WTC11 (cell line): ENCODE results near the gene AIG1. TPM values are rescaled to one million over a fixed set of nuclear protein-coding genes. Genes with fewer than 3 reads are reported as not detected.

Experiments used
- ATAC-seq: fragments of 200-7000 bp; cut with Tn5 transposase; 2 replicates; pipeline ENCODE4 v1.10.0; 2021; ENCODE audit warnings: mild to moderate bottlenecking, moderate library complexity
- CTCF ChIA-PET: fragments of 300-600 bp; sonication (Branson Sonifier 250); formaldehyde crosslinking; loops from one replicate; lab custom pipeline; 2021; ENCODE audit warnings: antibody characterized with exemption; lab: Charles Lee
- POLR2A ChIA-PET: fragments of 350-600 bp; sonication (Branson Sonifier 250); formaldehyde crosslinking; loops from one replicate; lab custom pipeline; 2021; ENCODE audit warnings: antibody characterized with exemption; lab: Charles Lee
- DNase-seq: peaks from one replicate; pipeline ENCODE4 v3.0.0; 2021; ENCODE audit warnings: low spot score
- H3K27ac Mint-ChIP-seq: 2 replicates; pipeline ENCODE4 v1.8.0; 2021; ENCODE audit warnings: mixed read lengths
- H3K27me3 Mint-ChIP-seq: 2 replicates; pipeline ENCODE4 v1.8.0; 2021; ENCODE audit warnings: low read depth, mild to moderate bottlenecking, moderate library complexity, mixed read lengths
- H3K36me3 Mint-ChIP-seq: 2 replicates; pipeline ENCODE4 v1.8.0; 2021; ENCODE audit warnings: mixed read lengths
- H3K4me1 Mint-ChIP-seq: 2 replicates; pipeline ENCODE4 v1.8.0; 2022; ENCODE audit warnings: mixed read lengths
- H3K4me3 Mint-ChIP-seq: 2 replicates; pipeline ENCODE4 v1.8.0; 2021; ENCODE audit warnings: mild to moderate bottlenecking, moderate library complexity, mixed read lengths
- H3K9me3 Mint-ChIP-seq: 2 replicates; pipeline ENCODE4 v1.8.0; 2021; ENCODE audit warnings: mixed read lengths
- CREB1 ChIP-seq: sonication (generic); formaldehyde crosslinking; IDR thresholded peaks from 2 replicates; pipeline ENCODE4 v1.8.0; 2023; ENCODE audit warnings: mild to moderate bottlenecking, missing genetic modification reagents
- CREM ChIP-seq: sonication (generic); formaldehyde crosslinking; IDR thresholded peaks from 2 replicates; pipeline ENCODE4 v1.8.1; 2022; ENCODE audit warnings: mild to moderate bottlenecking, missing genetic modification reagents, moderate library complexity
- NFATC4 ChIP-seq: fragments of 250-450 bp; sonication (Bioruptor Pico); IDR thresholded peaks from 2 replicates; pipeline ENCODE4 v1.9.0; 2021; ENCODE audit warnings: mild to moderate bottlenecking
- NR1H2 ChIP-seq: sonication (generic); formaldehyde crosslinking; IDR thresholded peaks from 2 replicates; pipeline ENCODE4 v1.9.0; 2021; ENCODE audit warnings: mild to moderate bottlenecking, moderate library complexity, missing genetic modification reagents
- SOX15 ChIP-seq: fragments of 250-450 bp; sonication (Bioruptor Pico); IDR thresholded peaks from 2 replicates; pipeline ENCODE4 v1.9.0; 2021; ENCODE audit warnings: mild to moderate bottlenecking
- TP53 ChIP-seq: sonication (generic); formaldehyde crosslinking; IDR thresholded peaks from 2 replicates; pipeline ENCODE4 v1.8.1; 2023; ENCODE audit warnings: mild to moderate bottlenecking, missing genetic modification reagents
- ZNF121 ChIP-seq: sonication (generic); formaldehyde crosslinking; IDR thresholded peaks from 2 replicates; pipeline ENCODE4 v1.8.0; 2023; ENCODE audit warnings: missing genetic modification reagents
- ZNF138 ChIP-seq: sonication (generic); formaldehyde crosslinking; conservative IDR thresholded peaks from 2 replicates; pipeline ENCODE4 v1.8.1; 2022; ENCODE audit warnings: mild to moderate bottlenecking, moderate library complexity, missing genetic modification reagents
- ZNF396 ChIP-seq: fragments of 250-450 bp; sonication (Bioruptor Pico); IDR thresholded peaks from 2 replicates; pipeline ENCODE4 v1.8.0; 2021; ENCODE audit warnings: mild to moderate bottlenecking, moderate library complexity, borderline replicate concordance
- ZNF423 ChIP-seq: fragments of 250-450 bp; sonication (Bioruptor Pico); IDR thresholded peaks from 2 replicates; pipeline ENCODE4 v2.1.2; 2022; ENCODE audit warnings: mild to moderate bottlenecking, moderate library complexity
- total RNA-seq: library from RNA; stranded (reverse); gene quantifications from 3 replicates; pipeline ENCODE4 v1.2.3, GENCODE V29; 2021
- TF ChIP-seq, protein P1 (sequence below): fragments of 200-600 bp; IDR thresholded peaks from 2 replicates; pipeline ENCODE4 v1.8.0; 2022; ENCODE audit warnings: antibody characterized with exemption
- TF ChIP-seq, protein P2 (sequence below): sonication (generic); formaldehyde crosslinking; IDR thresholded peaks from 2 replicates; pipeline ENCODE4 v1.8.1; 2023; ENCODE audit warnings: mild to moderate bottlenecking, missing genetic modification reagents, moderate library complexity
- TF ChIP-seq, protein P3 (sequence below): sonication (generic); formaldehyde crosslinking; IDR thresholded peaks from 2 replicates; pipeline ENCODE4 v1.8.1; 2022; ENCODE audit warnings: mild to moderate bottlenecking, missing genetic modification reagents, moderate library complexity, borderline replicate concordance
- TF ChIP-seq, protein P4 (sequence below): sonication (generic); formaldehyde crosslinking; IDR thresholded peaks from 2 replicates; pipeline ENCODE4 v1.8.0; 2022; ENCODE audit warnings: mild to moderate bottlenecking, missing genetic modification reagents
- TF ChIP-seq, protein P5 (sequence below): fragments of 250-450 bp; sonication (Bioruptor Pico); IDR thresholded peaks from 2 replicates; pipeline ENCODE4 v2.1.2; 2022; ENCODE audit warnings: mild to moderate bottlenecking, moderate library complexity
- TF ChIP-seq, protein P6 (sequence below): sonication (generic); formaldehyde crosslinking; conservative IDR thresholded peaks from 2 replicates; pipeline ENCODE4 v1.8.1; 2023; ENCODE audit warnings: mild to moderate bottlenecking, low read depth, missing genetic modification reagents, moderate library complexity

Gene AIG1
- total RNA-seq, 1 experiment from 2014 or later, result 38.8 TPM

DNA sequence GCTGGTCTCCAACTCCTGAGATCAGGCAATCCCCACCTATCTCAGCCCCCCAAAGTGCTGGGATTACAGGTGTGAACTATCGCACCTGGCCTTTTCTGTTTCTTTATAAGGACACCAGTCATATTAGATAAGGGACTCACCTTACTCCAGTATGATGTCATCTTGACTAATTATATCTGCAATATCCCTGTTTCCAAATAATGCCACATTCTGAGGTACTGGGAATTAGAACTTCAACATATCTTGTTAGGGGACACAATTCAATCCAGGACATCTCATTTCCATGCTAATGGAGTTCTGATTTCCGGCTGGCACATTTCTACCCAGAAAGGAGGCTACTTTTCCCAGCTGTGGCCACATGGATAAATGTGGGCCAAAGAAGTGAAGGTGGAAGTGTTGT lies 6.4 kb upstream of the AIG1 start (continued):
- TF ChIP-seq, protein P1, sequence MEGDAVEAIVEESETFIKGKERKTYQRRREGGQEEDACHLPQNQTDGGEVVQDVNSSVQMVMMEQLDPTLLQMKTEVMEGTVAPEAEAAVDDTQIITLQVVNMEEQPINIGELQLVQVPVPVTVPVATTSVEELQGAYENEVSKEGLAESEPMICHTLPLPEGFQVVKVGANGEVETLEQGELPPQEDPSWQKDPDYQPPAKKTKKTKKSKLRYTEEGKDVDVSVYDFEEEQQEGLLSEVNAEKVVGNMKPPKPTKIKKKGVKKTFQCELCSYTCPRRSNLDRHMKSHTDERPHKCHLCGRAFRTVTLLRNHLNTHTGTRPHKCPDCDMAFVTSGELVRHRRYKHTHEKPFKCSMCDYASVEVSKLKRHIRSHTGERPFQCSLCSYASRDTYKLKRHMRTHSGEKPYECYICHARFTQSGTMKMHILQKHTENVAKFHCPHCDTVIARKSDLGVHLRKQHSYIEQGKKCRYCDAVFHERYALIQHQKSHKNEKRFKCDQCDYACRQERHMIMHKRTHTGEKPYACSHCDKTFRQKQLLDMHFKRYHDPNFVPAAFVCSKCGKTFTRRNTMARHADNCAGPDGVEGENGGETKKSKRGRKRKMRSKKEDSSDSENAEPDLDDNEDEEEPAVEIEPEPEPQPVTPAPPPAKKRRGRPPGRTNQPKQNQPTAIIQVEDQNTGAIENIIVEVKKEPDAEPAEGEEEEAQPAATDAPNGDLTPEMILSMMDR, result no peak
- no peak for TF ChIP-seq ZNF396
- no peak for TF ChIP-seq ZNF138 (CRISPR knock-in tag)
- TF ChIP-seq, protein P2, sequence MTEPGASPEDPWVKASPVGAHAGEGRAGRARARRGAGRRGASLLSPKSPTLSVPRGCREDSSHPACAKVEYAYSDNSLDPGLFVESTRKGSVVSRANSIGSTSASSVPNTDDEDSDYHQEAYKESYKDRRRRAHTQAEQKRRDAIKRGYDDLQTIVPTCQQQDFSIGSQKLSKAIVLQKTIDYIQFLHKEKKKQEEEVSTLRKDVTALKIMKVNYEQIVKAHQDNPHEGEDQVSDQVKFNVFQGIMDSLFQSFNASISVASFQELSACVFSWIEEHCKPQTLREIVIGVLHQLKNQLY (CRISPR knock-in tag), result no peak
- TF ChIP-seq NR1H2 (CRISPR knock-in tag), result no peak
- TF ChIP-seq, protein P3, sequence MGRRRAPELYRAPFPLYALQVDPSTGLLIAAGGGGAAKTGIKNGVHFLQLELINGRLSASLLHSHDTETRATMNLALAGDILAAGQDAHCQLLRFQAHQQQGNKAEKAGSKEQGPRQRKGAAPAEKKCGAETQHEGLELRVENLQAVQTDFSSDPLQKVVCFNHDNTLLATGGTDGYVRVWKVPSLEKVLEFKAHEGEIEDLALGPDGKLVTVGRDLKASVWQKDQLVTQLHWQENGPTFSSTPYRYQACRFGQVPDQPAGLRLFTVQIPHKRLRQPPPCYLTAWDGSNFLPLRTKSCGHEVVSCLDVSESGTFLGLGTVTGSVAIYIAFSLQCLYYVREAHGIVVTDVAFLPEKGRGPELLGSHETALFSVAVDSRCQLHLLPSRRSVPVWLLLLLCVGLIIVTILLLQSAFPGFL (CRISPR knock-in tag), result no peak

DNA sequence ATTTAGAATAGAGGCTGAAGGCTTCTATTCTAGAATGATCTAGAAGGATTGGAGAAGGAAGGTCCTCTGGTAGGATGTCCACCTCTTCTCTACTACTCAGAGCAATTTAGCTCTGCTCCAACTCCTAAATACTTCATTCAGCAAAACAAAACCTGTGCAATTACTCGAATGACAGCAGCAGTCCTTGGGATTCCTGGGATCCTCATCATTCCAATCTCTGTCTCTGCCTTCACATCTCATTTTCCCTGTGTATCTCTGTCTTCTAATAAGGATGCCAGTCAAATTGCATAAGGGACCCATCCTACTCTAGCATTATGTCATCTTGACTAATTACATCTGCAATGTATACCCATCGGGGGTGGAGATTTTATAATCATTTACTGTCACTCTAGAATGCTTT lies 5.5 kb upstream of the AIG1 start:
- no peak for DNase-seq
- Mint-ChIP-seq H3K27ac (no peak overlapping the region), H3K4me3 (no peak overlapping the region), H3K36me3 (no peaks in the 10 kb centered on the region), H3K4me1 (peaks cover 40% of the 10 kb centered on the region)
- POLR2A ChIA-PET, result no interaction called here
- peak; percentile 24; the same call in 1 of the 2 replicates for ATAC-seq
- CTCF ChIA-PET, result no interaction called here
- TF ChIP-seq, protein P4, sequence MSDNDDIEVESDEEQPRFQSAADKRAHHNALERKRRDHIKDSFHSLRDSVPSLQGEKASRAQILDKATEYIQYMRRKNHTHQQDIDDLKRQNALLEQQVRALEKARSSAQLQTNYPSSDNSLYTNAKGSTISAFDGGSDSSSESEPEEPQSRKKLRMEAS (CRISPR knock-in tag), result no peak
- TF ChIP-seq ZNF121 (CRISPR knock-in tag), result no peak
- TF ChIP-seq, protein P5, sequence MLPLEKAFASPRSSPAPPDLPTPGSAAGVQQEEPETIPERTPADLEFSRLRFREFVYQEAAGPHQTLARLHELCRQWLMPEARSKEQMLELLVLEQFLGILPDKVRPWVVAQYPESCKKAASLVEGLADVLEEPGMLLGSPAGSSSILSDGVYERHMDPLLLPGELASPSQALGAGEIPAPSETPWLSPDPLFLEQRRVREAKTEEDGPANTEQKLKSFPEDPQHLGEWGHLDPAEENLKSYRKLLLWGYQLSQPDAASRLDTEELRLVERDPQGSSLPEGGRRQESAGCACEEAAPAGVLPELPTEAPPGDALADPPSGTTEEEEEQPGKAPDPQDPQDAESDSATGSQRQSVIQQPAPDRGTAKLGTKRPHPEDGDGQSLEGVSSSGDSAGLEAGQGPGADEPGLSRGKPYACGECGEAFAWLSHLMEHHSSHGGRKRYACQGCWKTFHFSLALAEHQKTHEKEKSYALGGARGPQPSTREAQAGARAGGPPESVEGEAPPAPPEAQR, result no peak
- no peak for TF ChIP-seq SOX15 (CRISPR knock-in tag)
- no peak for TF ChIP-seq CREM
- TF ChIP-seq, all 79 proteins: peak for 0
- H3K9me3 Mint-ChIP-seq, result peaks cover 5% of the 10 kb centered on the region; the same call in 1 of the 2 replicates
- no peaks in the 10 kb centered on the region for H3K27me3 Mint-ChIP-seq

DNA sequence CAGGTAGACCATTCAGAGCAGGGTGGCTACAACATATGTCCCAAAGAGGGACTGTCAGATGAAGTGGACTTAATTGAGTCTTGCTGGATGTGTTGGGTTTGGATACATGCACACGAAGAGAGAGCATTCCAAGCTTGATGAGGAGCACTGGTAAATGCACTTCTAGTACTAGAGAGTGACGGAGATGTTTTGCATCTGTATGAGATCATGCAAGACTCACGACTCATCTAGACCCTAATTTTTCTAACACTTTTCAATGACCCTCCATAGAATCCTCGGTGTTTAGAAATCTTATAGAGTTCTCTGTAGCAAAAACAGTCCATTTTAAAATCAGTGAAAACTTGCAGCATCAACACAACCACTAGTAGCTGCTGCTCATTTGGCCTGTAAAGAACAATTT lies 4.8 kb upstream of the AIG1 start:
- H3K4me3 Mint-ChIP-seq, result no peak overlapping the region
- no peak for DNase-seq
- peaks cover 4% of the 10 kb centered on the region; the same call in 1 of the 2 replicates for H3K9me3 Mint-ChIP-seq
- POLR2A ChIA-PET, result no interaction called here
- no peak overlapping the region for H3K27ac Mint-ChIP-seq
- H3K27me3 Mint-ChIP-seq, result no peaks in the 10 kb centered on the region
- CTCF ChIA-PET, result no interaction called here
- ATAC-seq, result no peak
- no peak for TF ChIP-seq CREM
- H3K36me3 Mint-ChIP-seq, result no peaks in the 10 kb centered on the region
- H3K4me1 Mint-ChIP-seq, result peaks cover 40% of the 10 kb centered on the region

DNA sequence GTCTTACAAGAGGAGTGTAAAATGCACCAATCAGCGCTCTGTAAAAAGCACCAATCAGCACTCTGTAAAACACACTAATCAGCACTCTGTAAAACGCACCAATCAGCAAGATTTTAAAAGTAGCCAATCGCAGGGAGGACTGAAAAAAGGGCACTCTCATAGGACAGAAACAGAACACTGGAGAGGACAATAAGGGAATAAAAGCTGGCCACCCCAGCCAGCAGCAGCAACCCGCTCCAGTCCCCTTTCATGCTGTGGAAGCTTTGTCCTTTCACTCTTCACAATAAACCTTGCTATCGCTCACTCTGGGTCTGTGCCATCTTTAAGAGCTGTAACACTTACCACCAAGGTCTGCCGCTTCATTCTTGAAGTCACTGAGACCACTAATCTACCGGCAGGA lies 1.7 kb upstream of the AIG1 start:
- peaks cover 71% of the 10 kb centered on the region for H3K4me1 Mint-ChIP-seq
- ATAC-seq (no peak), DNase-seq (no peak)
- no peaks in the 10 kb centered on the region for H3K27me3 Mint-ChIP-seq
- H3K36me3 Mint-ChIP-seq, result no peaks in the 10 kb centered on the region
- H3K9me3 Mint-ChIP-seq, result peaks cover 4% of the 10 kb centered on the region; the same call in 1 of the 2 replicates
- TF ChIP-seq ZNF423 (CRISPR knock-in tag), result no peak
- TF ChIP-seq, protein P6, sequence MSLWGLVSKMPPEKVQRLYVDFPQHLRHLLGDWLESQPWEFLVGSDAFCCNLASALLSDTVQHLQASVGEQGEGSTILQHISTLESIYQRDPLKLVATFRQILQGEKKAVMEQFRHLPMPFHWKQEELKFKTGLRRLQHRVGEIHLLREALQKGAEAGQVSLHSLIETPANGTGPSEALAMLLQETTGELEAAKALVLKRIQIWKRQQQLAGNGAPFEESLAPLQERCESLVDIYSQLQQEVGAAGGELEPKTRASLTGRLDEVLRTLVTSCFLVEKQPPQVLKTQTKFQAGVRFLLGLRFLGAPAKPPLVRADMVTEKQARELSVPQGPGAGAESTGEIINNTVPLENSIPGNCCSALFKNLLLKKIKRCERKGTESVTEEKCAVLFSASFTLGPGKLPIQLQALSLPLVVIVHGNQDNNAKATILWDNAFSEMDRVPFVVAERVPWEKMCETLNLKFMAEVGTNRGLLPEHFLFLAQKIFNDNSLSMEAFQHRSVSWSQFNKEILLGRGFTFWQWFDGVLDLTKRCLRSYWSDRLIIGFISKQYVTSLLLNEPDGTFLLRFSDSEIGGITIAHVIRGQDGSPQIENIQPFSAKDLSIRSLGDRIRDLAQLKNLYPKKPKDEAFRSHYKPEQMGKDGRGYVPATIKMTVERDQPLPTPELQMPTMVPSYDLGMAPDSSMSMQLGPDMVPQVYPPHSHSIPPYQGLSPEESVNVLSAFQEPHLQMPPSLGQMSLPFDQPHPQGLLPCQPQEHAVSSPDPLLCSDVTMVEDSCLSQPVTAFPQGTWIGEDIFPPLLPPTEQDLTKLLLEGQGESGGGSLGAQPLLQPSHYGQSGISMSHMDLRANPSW (CRISPR knock-in tag), result no peak
- TF ChIP-seq TP53 (CRISPR knock-in tag), result no peak
- TF ChIP-seq NFATC4, result no peak
- TF ChIP-seq CREB1 (CRISPR knock-in tag), result no peak
- peak overlapping the region; percentile 46 for H3K4me3 Mint-ChIP-seq
- no peak overlapping the region for H3K27ac Mint-ChIP-seq
- POLR2A ChIA-PET, result no interaction called here
- CTCF ChIA-PET, result interaction anchor here (1.3 kb wide), 1 partner anchor 32 kb away, joined by 3 read pairs; no protein-coding TSS in a partner anchor
